A549 (cell line): ENCODE results near the gene ANKRD11. TPM values are rescaled to one million over a fixed set of nuclear protein-coding genes. Genes with fewer than 3 reads are reported as not detected.
"Not testable (repeated sequence)": the region's sequence is repeated elsewhere in the genome, so short reads cannot be mapped to it uniquely, and the experiment has no call there.

Experiments used
- ATAC-seq, 2 experiments: fragments of 200-7000 bp in 1 of 2; fragments of >200 bp in 1 of 2; cut with Nextera tagmentation in 1 of 2; cut with Tn5 transposase in 1 of 2; 3 replicates each; pipeline versions ENCODE4 v1.8.0 to v1.9.1; 2018 to 2020; ENCODE audit warnings: mild to moderate bottlenecking in 1 of 2, moderate library complexity in 1 of 2
- CTCF ChIA-PET: fragments of 300-600 bp; sonication (Branson Sonifier 250); formaldehyde crosslinking; extraction: SDS; loops from one replicate; lab custom pipeline; 2021; ENCODE audit warnings: antibody characterized with exemption, inconsistent platforms; lab: Yijun Ruan, JAX
- POLR2A ChIA-PET: fragments of 350-600 bp; formaldehyde crosslinking; extraction: SDS; loops from one replicate; lab custom pipeline; 2021; ENCODE audit warnings: antibody characterized with exemption, inconsistent platforms; lab: Yijun Ruan, JAX
- DNase-seq, 2 experiments: peaks; one replicate each; pipeline versions ENCODE4 v3.0.0 to v3.0.0-alpha.2; 2011 to 2016; ENCODE audit warnings: low read depth in 1 of 2, low spot score in 1 of 2
- FAIRE-seq: peaks from 2 replicates; lab custom pipeline; 2011; peaks lifted over from hg19 to GRCh38; lab: Jason Lieb, UNC
- H3K27ac ChIP-seq, 2 experiments: fragments of >200 bp; sonication (Bioruptor Twin); formaldehyde crosslinking; 3 replicates each; pipeline ENCODE4 v1.5.1; 2016 to 2017
- H3K4me1 ChIP-seq: fragments of >200 bp; sonication (Bioruptor Twin); formaldehyde crosslinking; 3 replicates; pipeline ENCODE4 v1.6.1; 2016
- H3K4me2 ChIP-seq: fragments of >200 bp; sonication (Bioruptor Twin); formaldehyde crosslinking; 3 replicates; pipeline ENCODE4 v1.6.1; 2016
- H3K4me3 ChIP-seq: fragments of >200 bp; sonication (Bioruptor Twin); formaldehyde crosslinking; 3 replicates; pipeline ENCODE4 v1.5.1; 2016
- H3K9me3 ChIP-seq: fragments of >200 bp; sonication (Bioruptor Twin); formaldehyde crosslinking; 3 replicates; pipeline ENCODE4 v1.6.1; 2016
- CBX8 ChIP-seq: fragments of 200-600 bp; sonication (generic); IDR thresholded peaks from 2 replicates; pipeline ENCODE4 v1.6.1; 2016
- EP300 ChIP-seq, 2 experiments: fragments of >200 bp; sonication (Bioruptor Twin); formaldehyde crosslinking; IDR thresholded peaks; 2 replicates in 1 of 2; 3 replicates in 1 of 2; pipeline ENCODE4 v1.6.1; 2016 to 2017
- FOSB ChIP-seq: fragments of 250-450 bp; sonication (Bioruptor Pico); IDR thresholded peaks from 2 replicates; pipeline ENCODE4 v1.5.0; 2020; ENCODE audit warnings: mild to moderate bottlenecking, moderate library complexity
- FOSL2 ChIP-seq, 2 experiments: fragments of 450-650 bp in 1 of 2; fragments of >200 bp in 1 of 2; sonication (Bioruptor Twin) in 1 of 2; formaldehyde crosslinking; IDR thresholded peaks; 2 replicates each; pipeline versions ENCODE4 v1.5.0 to v1.6.1; 2016 to 2020; ENCODE audit warnings: mild to moderate bottlenecking in 1 of 2, moderate library complexity in 1 of 2
- JUN ChIP-seq, 2 experiments: fragments of >200 bp; sonication (Bioruptor Twin); formaldehyde crosslinking; IDR thresholded peaks; 2 replicates in 1 of 2; 3 replicates in 1 of 2; pipeline ENCODE4 v1.6.1; 2016 to 2017
- KDM1A ChIP-seq: fragments of 200-600 bp; sonication (generic); IDR thresholded peaks from 2 replicates; pipeline ENCODE4 v1.6.1; 2016; ENCODE audit warnings: low read depth, mild to moderate bottlenecking
- MAZ ChIP-seq: fragments of 150-350 bp; IDR thresholded peaks from 2 replicates; pipeline ENCODE4 v1.6.1; 2014; ENCODE audit warnings: antibody characterized with exemption, low read depth, low read length, borderline replicate concordance
- NFE2L2 ChIP-seq: fragments of 150-350 bp; conservative IDR thresholded peaks from 2 replicates; pipeline ENCODE4 v1.6.1; 2014; ENCODE audit warnings: low read length
- PHF8 ChIP-seq: fragments of 200-600 bp; sonication (generic); IDR thresholded peaks from 2 replicates; pipeline ENCODE4 v1.6.1; 2016; ENCODE audit warnings: low read depth, mild to moderate bottlenecking, antibody characterized with exemption, moderate library complexity, borderline replicate concordance
- POLR2A ChIP-seq: IDR thresholded peaks from 2 replicates; pipeline ENCODE4 v1.6.1; 2012; ENCODE audit warnings: mild to moderate bottlenecking, low read length
- RFX5 ChIP-seq: fragments of 450-650 bp; IDR thresholded peaks from 2 replicates; pipeline ENCODE4 v1.7.1; 2014; ENCODE audit warnings: antibody characterized with exemption, mild to moderate bottlenecking, moderate library complexity
- TP53 ChIP-seq: fragments of 250-450 bp; sonication (Bioruptor Pico); IDR thresholded peaks from 2 replicates; pipeline ENCODE4 v1.5.0; 2021; ENCODE audit warnings: mild to moderate bottlenecking, moderate library complexity
- ZFP36 ChIP-seq: fragments of 450-650 bp; IDR thresholded peaks from 2 replicates; pipeline ENCODE4 v1.6.1; 2014; ENCODE audit warnings: borderline replicate concordance; ENCODE audit not compliant: partially characterized antibody
- ZNF302 ChIP-seq: fragments of 250-450 bp; sonication (Bioruptor Pico); IDR thresholded peaks from 2 replicates; pipeline ENCODE4 v1.9.0; 2021; ENCODE audit warnings: inconsistent platforms, mild to moderate bottlenecking, moderate library complexity
- WGBS: methylation state at CpG from one replicate; pipeline ENCODE4 v1.1.6; 2017; ENCODE audit errors: missing lambda C conversion rate; 5-methylcytosine and 5-hydroxymethylcytosine counted together
- polyA plus RNA-seq, 4 experiments: library from polyadenylated mRNA; depleted of rRNA in 3 of 4; stranded (reverse); fragments of >200 nt; fragmentation: RNase III in 1 of 4; extraction: RNeasy Plus Mini Kit Qiagen cat#74134 plus additional on column Dnase treatment in 1 of 4; gene quantifications; 2 replicates in 3 of 4; 3 replicates in 1 of 4; pipeline ENCODE4 v1.2.3, GENCODE V29; 2011 to 2017
- TF ChIP-seq, protein P1 (sequence below): fragments of 450-650 bp; IDR thresholded peaks from 2 replicates; pipeline ENCODE4 v1.6.1; 2014; ENCODE audit warnings: antibody characterized with exemption
- TF ChIP-seq, protein P2 (sequence below): fragments of >200 bp; sonication (Bioruptor Twin); formaldehyde crosslinking; IDR thresholded peaks from 3 replicates; pipeline ENCODE4 v1.6.1; 2016
- TF ChIP-seq, protein P3 (sequence below): IDR thresholded peaks from 2 replicates; pipeline ENCODE4 v1.6.1; 2012; ENCODE audit warnings: low read depth, borderline replicate concordance
- TF ChIP-seq, protein P4 (sequence below): fragments of >200 bp; sonication (Bioruptor Twin); formaldehyde crosslinking; IDR thresholded peaks from 2 replicates; pipeline ENCODE4 v1.6.1; 2016
- TF ChIP-seq, protein P5 (sequence below): IDR thresholded peaks from 2 replicates; pipeline ENCODE4 v1.6.1; 2012

ANKRD11 gene
- polyA plus RNA-seq, 2 of the 4 experiments (the other 2 are of a cell fraction), result 53.6 to 54.9 TPM

DNA sequence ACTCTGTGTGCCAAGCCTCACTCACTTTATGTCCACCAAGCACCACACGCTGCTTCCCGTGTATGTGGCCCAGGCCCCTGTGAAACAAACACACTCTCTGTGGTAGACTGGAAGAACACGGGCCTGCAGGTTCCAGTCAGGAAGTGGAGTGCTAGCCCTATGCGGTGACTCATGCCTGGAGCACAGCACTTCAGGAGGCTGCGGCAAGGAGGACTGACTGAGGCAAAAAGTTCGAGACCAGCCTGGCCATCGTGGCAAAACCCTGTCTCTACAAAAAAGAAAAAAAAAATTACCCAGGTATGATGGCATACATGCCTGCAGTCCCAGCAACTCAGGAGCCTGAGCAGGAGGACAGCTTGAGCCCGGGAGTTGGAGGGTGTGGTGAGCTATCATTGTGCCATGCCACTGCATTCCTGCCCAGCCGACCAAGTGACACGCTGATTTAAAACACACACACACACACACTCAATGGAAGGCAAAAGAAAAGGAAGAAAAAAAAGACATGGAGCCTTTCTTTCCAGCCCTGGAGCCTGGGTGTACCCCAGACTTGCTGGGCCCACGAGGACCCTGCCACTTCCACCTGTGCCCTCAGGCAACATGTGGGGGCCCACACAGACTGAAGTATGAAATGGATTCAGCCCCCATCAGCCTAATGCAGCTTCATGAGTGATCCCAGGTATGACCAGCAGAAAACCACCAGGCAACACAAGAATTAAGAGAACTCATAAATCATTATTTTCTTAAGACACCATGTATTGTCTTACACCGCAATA, 126.6 kb downstream of the ANKRD11 start:
- no peak for TF ChIP-seq FOSB (CRISPR knock-in tag)
- no peak for TF ChIP-seq FOSL2 (IDR thresholded peaks at IDR 0.05)
- peak; percentile 85 for TF ChIP-seq FOSL2 (CRISPR knock-in tag; IDR thresholded peaks at IDR 0.05)
- ChIA-PET POLR2A (no interaction called here), CTCF (interaction anchor here (0.6 to 1.2 kb wide), 5 partner anchors 19 to 194 kb away, joined by 3 read pairs; no protein-coding TSS in a partner anchor)
- Histone ChIP-seq H3K9me3 (no peaks in the 10 kb centered on the region), H3K4me1 (peaks cover 45% of the 10 kb centered on the region), H3K4me2 (peak overlapping the region; percentile 64), H3K27ac (peak overlapping the region in 1 of 2 experiments; percentile 68; a peak in 4 of 6 replicates), H3K4me3 (no peak overlapping the region)
- WGBS, result 29% methylated on average over 12 of the region's 12 CpGs
- DNase-seq (peak; percentile 65), FAIRE-seq (no peak), ATAC-seq (peak; percentile 68 to 74)

DNA sequence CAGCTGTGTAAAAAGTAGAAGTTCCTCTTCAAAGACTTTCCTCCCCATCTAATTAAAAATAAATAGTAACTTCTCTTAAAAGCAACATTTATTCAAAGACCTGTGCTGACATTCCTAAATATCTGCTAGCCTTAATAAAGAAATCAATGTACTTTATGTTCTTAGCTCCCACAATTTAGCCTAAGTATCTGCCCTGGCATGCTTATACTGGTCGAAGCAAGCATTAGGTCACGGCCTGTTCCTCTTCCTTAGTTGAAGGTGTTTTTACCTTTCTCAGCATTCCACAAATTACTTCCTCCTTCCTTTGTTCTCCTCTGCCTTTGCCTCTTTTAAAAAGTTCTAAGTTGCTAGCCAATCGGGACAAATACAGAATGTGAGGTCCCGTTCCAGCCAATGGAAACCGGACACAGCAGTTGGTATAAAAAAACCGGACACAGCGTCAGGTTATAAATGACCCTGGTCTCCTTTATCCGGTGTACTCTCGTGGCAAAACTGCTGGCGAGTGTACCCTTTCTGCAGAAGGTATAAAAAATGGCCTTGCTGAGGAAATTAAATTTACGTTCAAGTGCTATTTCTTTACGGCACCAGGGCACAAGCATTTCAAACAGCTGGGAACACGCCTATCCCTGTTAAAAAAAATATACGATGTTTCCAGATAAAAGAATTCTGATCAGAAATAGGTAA, 127.7 kb downstream of the ANKRD11 start:
- ATAC-seq, FAIRE-seq, H3K9me3 ChIP-seq, POLR2A ChIA-PET, H3K4me3 ChIP-seq, H3K27ac ChIP-seq, DNase-seq, H3K4me2 ChIP-seq: not testable (repeated sequence)
- CTCF ChIA-PET, result interaction anchor here (0.6 kb wide), 1 partner anchor 41 kb away, joined by 3 read pairs; no protein-coding TSS in a partner anchor
- peaks cover 50% of the 10 kb centered on the region for H3K4me1 ChIP-seq
- 90% methylated on average over 13 of the region's 14 CpGs for WGBS

DNA sequence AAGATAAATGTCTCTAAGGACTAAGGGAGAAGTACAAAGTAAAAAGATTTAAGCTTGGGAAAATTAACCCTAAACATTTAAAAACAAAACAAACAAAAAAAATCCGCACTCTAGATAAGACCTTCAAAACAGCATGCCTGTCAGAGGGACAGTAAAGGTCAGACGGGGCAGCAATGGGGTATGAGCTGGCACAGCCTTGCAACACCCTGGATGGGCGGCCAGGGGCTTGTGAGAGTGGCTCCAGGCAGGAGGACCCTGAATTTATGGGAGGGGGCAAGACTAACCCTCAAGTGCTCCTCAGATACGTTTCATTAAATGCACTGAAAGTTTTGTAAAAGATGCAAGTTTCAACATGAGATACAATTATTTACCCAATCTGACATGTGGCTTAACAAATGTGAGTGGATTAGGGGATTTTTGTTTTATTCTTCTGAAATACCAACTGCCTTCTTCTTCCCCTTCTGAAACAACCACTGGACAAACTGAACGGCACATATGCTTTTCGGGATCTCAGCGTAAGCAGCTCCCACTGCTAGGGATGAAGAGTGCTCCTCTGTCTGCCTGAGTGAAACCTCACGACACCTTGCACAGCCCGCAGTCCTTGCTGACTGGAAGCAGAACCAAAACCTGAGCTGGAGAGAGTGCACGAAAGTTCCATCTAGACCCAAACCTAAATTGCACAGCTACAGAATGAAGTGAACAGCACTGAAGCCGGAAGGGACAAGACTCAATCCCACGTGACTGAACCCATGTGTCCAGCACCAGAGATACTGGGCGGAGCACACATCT, 128.4 kb downstream of the ANKRD11 start:
- 0 out of 6 replicates have a peak, but pooled peaks of 1 of the 2 experiments have one; percentile 11 for ATAC-seq
- ChIA-PET POLR2A (no interaction called here), CTCF (interaction anchor here (0.6 to 1.0 kb wide), 2 partner anchors 14 to 196 kb away, joined by 3 to 4 read pairs; no protein-coding TSS in a partner anchor)
- H3K27ac ChIP-seq, result no peak overlapping the region
- H3K4me1 ChIP-seq, result peaks cover 53% of the 10 kb centered on the region
- DNase-seq, result no peak
- TF ChIP-seq, protein P1, sequence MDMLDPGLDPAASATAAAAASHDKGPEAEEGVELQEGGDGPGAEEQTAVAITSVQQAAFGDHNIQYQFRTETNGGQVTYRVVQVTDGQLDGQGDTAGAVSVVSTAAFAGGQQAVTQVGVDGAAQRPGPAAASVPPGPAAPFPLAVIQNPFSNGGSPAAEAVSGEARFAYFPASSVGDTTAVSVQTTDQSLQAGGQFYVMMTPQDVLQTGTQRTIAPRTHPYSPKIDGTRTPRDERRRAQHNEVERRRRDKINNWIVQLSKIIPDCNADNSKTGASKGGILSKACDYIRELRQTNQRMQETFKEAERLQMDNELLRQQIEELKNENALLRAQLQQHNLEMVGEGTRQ, result peak; percentile 47
- TF ChIP-seq ZFP36 (no peak), RFX5 (no peak)
- WGBS, result 74% methylated on average over 13 of the region's 13 CpGs
- no peak overlapping the region for H3K4me2 ChIP-seq
- FAIRE-seq, result no peak
- no peak overlapping the region for H3K4me3 ChIP-seq
- no peaks in the 10 kb centered on the region for H3K9me3 ChIP-seq

DNA sequence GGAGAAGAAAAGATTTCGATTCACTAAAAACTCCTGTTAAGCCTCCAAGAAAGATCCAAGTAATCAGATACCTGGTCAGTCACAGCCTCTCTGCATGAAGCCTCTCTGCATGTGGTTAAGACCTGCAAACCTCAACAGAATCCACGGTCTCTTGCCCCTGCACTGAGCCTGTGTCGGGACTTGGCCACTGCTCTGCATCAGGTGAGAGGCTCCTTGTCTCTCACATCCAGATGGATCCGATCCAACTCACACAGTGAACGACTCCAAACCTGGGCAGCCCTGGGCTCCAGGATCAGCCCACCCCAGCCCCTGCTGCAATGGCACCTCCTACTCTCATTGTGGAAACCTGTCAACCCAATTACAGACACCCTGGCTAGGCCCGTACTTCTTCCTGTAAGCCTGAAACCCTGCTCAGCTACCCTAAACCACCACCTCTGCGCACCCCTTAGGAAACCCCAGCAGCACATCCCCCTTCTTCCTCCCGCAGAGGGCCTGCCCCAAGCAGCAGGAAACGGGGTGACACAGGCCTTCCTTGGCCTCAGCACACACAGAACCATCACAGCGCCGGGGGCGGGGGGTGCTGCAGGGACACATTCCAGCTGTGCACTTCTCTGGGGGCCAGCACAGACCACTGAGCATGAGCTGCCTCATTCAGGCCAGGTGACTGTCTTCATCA, 129.5 kb downstream of the ANKRD11 start:
- 80% methylated on average over 11 of the region's 12 CpGs for WGBS
- CTCF ChIA-PET, result interaction anchor here (1.0 to 1.9 kb wide), 3 partner anchors 10 to 15 kb away, joined by 4 to 5 read pairs (median 4); no protein-coding TSS in a partner anchor
- POLR2A ChIA-PET, result no interaction called here
- ATAC-seq, result no peak
- DNase-seq, result no peak
- peaks cover 56% of the 10 kb centered on the region for H3K4me1 ChIP-seq
- H3K27ac ChIP-seq, result no peak overlapping the region
- H3K9me3 ChIP-seq, result no peaks in the 10 kb centered on the region
- no peak overlapping the region for H3K4me2 ChIP-seq
- no peak for FAIRE-seq
- H3K4me3 ChIP-seq, result no peak overlapping the region
- TF ChIP-seq CBX8, result no peak
- TF ChIP-seq, protein P2, sequence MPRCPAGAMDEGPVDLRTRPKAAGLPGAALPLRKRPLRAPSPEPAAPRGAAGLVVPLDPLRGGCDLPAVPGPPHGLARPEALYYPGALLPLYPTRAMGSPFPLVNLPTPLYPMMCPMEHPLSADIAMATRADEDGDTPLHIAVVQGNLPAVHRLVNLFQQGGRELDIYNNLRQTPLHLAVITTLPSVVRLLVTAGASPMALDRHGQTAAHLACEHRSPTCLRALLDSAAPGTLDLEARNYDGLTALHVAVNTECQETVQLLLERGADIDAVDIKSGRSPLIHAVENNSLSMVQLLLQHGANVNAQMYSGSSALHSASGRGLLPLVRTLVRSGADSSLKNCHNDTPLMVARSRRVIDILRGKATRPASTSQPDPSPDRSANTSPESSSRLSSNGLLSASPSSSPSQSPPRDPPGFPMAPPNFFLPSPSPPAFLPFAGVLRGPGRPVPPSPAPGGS, result no peak
- TF ChIP-seq KDM1A, result no peak
- no peak for TF ChIP-seq NFE2L2
- no peak for TF ChIP-seq EP300 (IDR thresholded peaks at IDR 0.05)
- TF ChIP-seq, protein P1, result no peak
- no peak for TF ChIP-seq MAZ
- TF ChIP-seq JUN (IDR thresholded peaks at IDR 0.05), result no peak
- no peak for TF ChIP-seq TP53
- TF ChIP-seq POLR2A, result no peak
- TF ChIP-seq, protein P3, sequence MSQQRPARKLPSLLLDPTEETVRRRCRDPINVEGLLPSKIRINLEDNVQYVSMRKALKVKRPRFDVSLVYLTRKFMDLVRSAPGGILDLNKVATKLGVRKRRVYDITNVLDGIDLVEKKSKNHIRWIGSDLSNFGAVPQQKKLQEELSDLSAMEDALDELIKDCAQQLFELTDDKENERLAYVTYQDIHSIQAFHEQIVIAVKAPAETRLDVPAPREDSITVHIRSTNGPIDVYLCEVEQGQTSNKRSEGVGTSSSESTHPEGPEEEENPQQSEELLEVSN, result no peak
- TF ChIP-seq, protein P4, sequence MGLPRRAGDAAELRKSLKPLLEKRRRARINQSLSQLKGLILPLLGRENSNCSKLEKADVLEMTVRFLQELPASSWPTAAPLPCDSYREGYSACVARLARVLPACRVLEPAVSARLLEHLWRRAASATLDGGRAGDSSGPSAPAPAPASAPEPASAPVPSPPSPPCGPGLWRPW, result no peak
- TF ChIP-seq ZNF302 (CRISPR knock-in tag), result no peak
- TF ChIP-seq PHF8, result no peak
- TF ChIP-seq, protein P5, sequence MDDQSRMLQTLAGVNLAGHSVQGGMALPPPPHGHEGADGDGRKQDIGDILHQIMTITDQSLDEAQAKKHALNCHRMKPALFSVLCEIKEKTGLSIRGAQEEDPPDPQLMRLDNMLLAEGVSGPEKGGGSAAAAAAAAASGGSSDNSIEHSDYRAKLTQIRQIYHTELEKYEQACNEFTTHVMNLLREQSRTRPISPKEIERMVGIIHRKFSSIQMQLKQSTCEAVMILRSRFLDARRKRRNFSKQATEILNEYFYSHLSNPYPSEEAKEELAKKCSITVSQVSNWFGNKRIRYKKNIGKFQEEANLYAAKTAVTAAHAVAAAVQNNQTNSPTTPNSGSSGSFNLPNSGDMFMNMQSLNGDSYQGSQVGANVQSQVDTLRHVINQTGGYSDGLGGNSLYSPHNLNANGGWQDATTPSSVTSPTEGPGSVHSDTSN, result no peak
